Endothelial cell of umbilical vein (primary cell): Measurements from ENCODE around the gene TRIP11. TPM values are rescaled to one million over a fixed set of nuclear protein-coding genes. Genes with fewer than 3 reads are reported as not detected.

Experiments
- BruUV-seq: library from RNA; stranded (reverse); fragments of 400-500 nt; replicated peaks from 2 replicates; lab custom pipeline; 2021; lab: Mats Ljungman, UMichigan
- CTCF ChIA-PET: fragments of 300-600, 350-600 bp; sonication (Branson Sonifier 250); formaldehyde crosslinking; loops from one replicate; lab custom pipeline; 2021; ENCODE audit warnings: antibody characterized with exemption, inconsistent platforms; lab: Charles Lee
- POLR2A ChIA-PET: fragments of 300-600, 350-600 bp; sonication (Branson Sonifier 250); formaldehyde crosslinking; loops from one replicate; lab custom pipeline; 2021; ENCODE audit warnings: antibody characterized with exemption, inconsistent platforms; lab: Charles Lee
- DNase-seq: peaks from one replicate; pipeline ENCODE4 v3.0.0-alpha.2; 2011; ENCODE audit warnings: low read depth, low spot score
- FAIRE-seq: peaks from 2 replicates; lab custom pipeline; 2011; peaks lifted over from hg19 to GRCh38; lab: Jason Lieb, UNC
- H2AFZ ChIP-seq: 2 replicates; pipeline ENCODE4 v1.6.0; 2012; ENCODE audit warnings: low read depth, low read length, control low read depth, inconsistent platforms
- H3K27ac ChIP-seq: 2 replicates; pipeline ENCODE4 v1.5.1; 2011; ENCODE audit warnings: low read depth, mild to moderate bottlenecking, control low read depth, low read length, moderate library complexity; ENCODE audit not compliant: insufficient read depth
- H3K27me3 ChIP-seq, 2 experiments: 2 replicates each; pipeline versions ENCODE4 v1.6.0 to v1.6.1; 2011; ENCODE audit warnings: low read length in 2 of 2, mixed read lengths in 1 of 2; ENCODE audit not compliant: control insufficient read depth in 2 of 2, insufficient read depth in 2 of 2
- H3K36me3 ChIP-seq, 2 experiments: 2 replicates in 1 of 2; 3 replicates in 1 of 2; pipeline ENCODE4 v1.5.1; 2011; ENCODE audit warnings: low read length in 2 of 2, mild to moderate bottlenecking in 1 of 2, moderate library complexity in 1 of 2; ENCODE audit not compliant: control insufficient read depth in 2 of 2, insufficient read depth in 2 of 2; ENCODE audit errors: extremely low read depth in 1 of 2
- H3K4me1 ChIP-seq: 3 replicates; pipeline ENCODE4 v1.5.1; 2011; ENCODE audit warnings: mild to moderate bottlenecking, low read length; ENCODE audit not compliant: control insufficient read depth, insufficient read depth; ENCODE audit errors: extremely low read depth
- H3K4me2 ChIP-seq: 2 replicates; pipeline ENCODE4 v1.6.1; 2011; ENCODE audit warnings: low read length, control low read depth, mixed read lengths; ENCODE audit not compliant: insufficient read depth
- H3K4me3 ChIP-seq, 3 experiments: fragments of 200-600 bp in 1 of 3; sonication (generic), shearing (Covaris generic) in 1 of 3; replicated peaks in 1 of 3; 2 replicates each; pipeline ENCODE4 v1.5.1; 2011 to 2016; ENCODE audit warnings: control low read depth in 3 of 3, low read length in 3 of 3, mild to moderate bottlenecking in 2 of 3, inconsistent platforms in 1 of 3, low read depth in 1 of 3, moderate library complexity in 1 of 3; ENCODE audit not compliant: insufficient read depth in 1 of 3
- H3K79me2 ChIP-seq: 2 replicates; pipeline ENCODE4 v1.6.0; 2012; ENCODE audit warnings: low read length, inconsistent platforms; ENCODE audit not compliant: control insufficient read depth, insufficient read depth
- H3K9ac ChIP-seq: replicated peaks from 2 replicates; pipeline ENCODE3; 2011; ENCODE audit warnings: low read length, control low read depth; ENCODE audit not compliant: insufficient read depth; ENCODE audit errors: extremely low read depth
- H3K9me1 ChIP-seq: replicated peaks from 3 replicates; pipeline ENCODE4 v1.6.0; 2011; ENCODE audit warnings: mild to moderate bottlenecking, low read length; ENCODE audit not compliant: control insufficient read depth, insufficient read depth; ENCODE audit errors: extremely low read depth
- H3K9me3 ChIP-seq: replicated peaks from 2 replicates; pipeline ENCODE4 v1.5.1; 2012; ENCODE audit warnings: low read length, inconsistent platforms; ENCODE audit not compliant: control insufficient read depth, insufficient read depth
- H4K20me1 ChIP-seq: replicated peaks from 2 replicates; pipeline ENCODE3; 2011; ENCODE audit warnings: mild to moderate bottlenecking, low read length; ENCODE audit not compliant: control insufficient read depth, insufficient read depth; ENCODE audit errors: extremely low read depth
- CTCF ChIP-seq, 2 donors: IDR thresholded peaks; 1 replicate in 1 of 2; 2 replicates in 1 of 2; pipeline ENCODE4 v1.5.1; 2011; ENCODE audit warnings: low read length in 2 of 2, mild to moderate bottlenecking in 2 of 2, moderate library complexity in 2 of 2, control low read depth in 1 of 2, inconsistent platforms in 1 of 2, low read depth in 1 of 2; ENCODE audit not compliant: insufficient read depth in 1 of 2; ENCODE audit errors: extremely low read depth in 1 of 2
- GATA2 ChIP-seq: IDR thresholded peaks from 2 replicates; pipeline ENCODE4 v1.7.0; 2011; ENCODE audit warnings: low read depth, mild to moderate bottlenecking, moderate library complexity, mixed read lengths, low read length; ENCODE audit not compliant: insufficient read length, insufficient read depth
- POLR2A ChIP-seq: IDR thresholded peaks from 2 replicates; pipeline ENCODE4 v1.6.1; 2012; ENCODE audit warnings: low read depth, mild to moderate bottlenecking, control low read depth, low read length
- POLR2AphosphoS5 ChIP-seq: IDR thresholded peaks from 2 replicates; pipeline ENCODE4 v1.6.1; 2012; ENCODE audit warnings: low read depth, mild to moderate bottlenecking, control low read depth, low read length, moderate library complexity; ENCODE audit not compliant: insufficient read depth
- dilution Hi-C: fragments of 300-500 bp; cut with MboI; formaldehyde crosslinking; loops from one replicate; pipeline ENCODE4 v1.15.0; 2019; ENCODE audit warnings: low sequenced_read_pairs; ENCODE audit not compliant: extremely low pct_ligation_motif_present
- intact Hi-C: fragments of 100-400 bp; cut with micrococcal nuclease; formaldehyde crosslinking; loops from one replicate; pipeline ENCODE4 v1.10.0; 2022
- polyA plus RNA-seq, 4 experiments: library from polyadenylated mRNA; depleted of rRNA in 3 of 4; stranded (reverse) in 3 of 4; unstranded in 1 of 4; fragments of >200 nt; gene quantifications; 2 replicates each; pipeline versions ENCODE4 v1.2.1 to v1.2.3, GENCODE V29; 2011 to 2012; ENCODE audit warnings: missing spikeins in 1 of 4
- total RNA-seq: library from RNA; stranded (reverse); gene quantifications from 2 replicates; pipeline ENCODE4 v1.2.3, GENCODE V29; 2021

The TRIP11 gene
- total and polyA plus RNA-seq, 2 donors (not counting 3 experiments of a cell fraction or from before 2014, with no cell fraction given) = 7.0 to 58.0 TPM

- peak overlapping the region; percentile 99 for H3K9ac ChIP-seq
- DNase-seq = no peak
- POLR2A ChIA-PET = interaction anchor here (0.9 kb wide), 1 partner anchor 80 kb away, joined by 5 read pairs; the partner anchor contains the start of genes CPSF2 and NDUFB1
- TF ChIP-seq GATA2 = no peak
- TF ChIP-seq CTCF (IDR thresholded peaks at IDR 0.05; ENCODE audit: extremely low read depth in 1 of 2, insufficient read depth in 1 of 2, low read depth in 1 of 2, low read length in 2 of 2) = no peak
- no peak for TF ChIP-seq POLR2A
- no peak for TF ChIP-seq POLR2AphosphoS5
- dilution Hi-C loops = no loop called here
- H3K27ac ChIP-seq = no peak overlapping the region
- peaks cover 38% of the 10 kb centered on the region for H3K79me2 ChIP-seq
- BruUV-seq = no TSS peak
- no peak overlapping the region for H2AFZ ChIP-seq
- CTCF ChIA-PET = interaction anchor here (1.0 to 2.8 kb wide), 3 partner anchors 44 to 81 kb away, joined by 3 to 20 read pairs (median 17); partner anchors contain the start of genes ATXN3, CPSF2 and NDUFB1
- H3K9me1 ChIP-seq = no peaks in the 10 kb centered on the region
- H3K36me3 ChIP-seq = no peaks in the 10 kb centered on the region
- H3K27me3 ChIP-seq = no peaks in the 10 kb centered on the region
- H3K4me1 ChIP-seq = peaks cover 16% of the 10 kb centered on the region
- H3K4me2 ChIP-seq = peak overlapping the region; percentile 89
- intact Hi-C loops = loop anchor here (5.0 kb wide), 1 partner anchor 94 kb away; the partner anchor contains the start of gene FBLN5
- FAIRE-seq = peak; percentile 42
- H3K4me3 ChIP-seq = no peak overlapping the region
- H4K20me1 ChIP-seq = no peaks in the 10 kb centered on the region
- no peaks in the 10 kb centered on the region for H3K9me3 ChIP-seq
Measured at GRCh38 chr14:92041203-92041602, 1.3 kb upstream of the TRIP11 start.
